Endometrial microvascular endothelial cells (primary cell): ENCODE data around the gene GATA2. TPM values are rescaled to one million over a fixed set of nuclear protein-coding genes. Genes with fewer than 3 reads are reported as not detected.

Experiments
- in situ Hi-C: cut with HindIII; loops from 2 replicates; pipeline ENCODE4 v1.10.0; 2017; ENCODE audit warnings: low sequenced_read_pairs, low pct_unique_long_range_greater_than_20kb; ENCODE audit errors: inconsistent ontology term
- total RNA-seq: library from RNA; depleted of rRNA; stranded (reverse); fragments of >200 nt; gene quantifications from one replicate; pipeline ENCODE4 v1.2.3, GENCODE V29; 2015; ENCODE audit errors: inconsistent ontology term

GATA2 gene
- 66.8 TPM for total RNA-seq

- in situ Hi-C loops, result loop anchor here (10.0 kb wide), 1 partner anchor 68 kb away; no protein-coding TSS in a partner anchor
Observed at GRCh38 chr3:128492671-128493569, at the start of gene GATA2. TSS of gene GATA2 (minus strand) at chr3:128493201. CDS start at chr3:128487031, 6,170 bp downstream.

GRCh38 chr3:128541246-128541645, 48.2 kb upstream of the GATA2 start:
- in situ Hi-C loops, result no loop called here

GRCh38 chr3:128539376-128539775, 46.4 kb upstream of the GATA2 start:
- in situ Hi-C loops, result no loop called here

- in situ Hi-C loops, result no loop called here
Observed at GRCh38 chr3:128537091-128537703, 44.2 kb upstream of the GATA2 start.

- in situ Hi-C loops, result no loop called here
Observed at GRCh38 chr3:128532012-128532983, 39.3 kb upstream of the GATA2 start.

- in situ Hi-C loops, result no loop called here
Observed at GRCh38 chr3:128524374-128525299, 31.6 kb upstream of the GATA2 start.

GRCh38 chr3:128523591-128523990, 30.6 kb upstream of the GATA2 start:
- in situ Hi-C loops, result no loop called here

GRCh38 chr3:128521715-128522114, 28.7 kb upstream of the GATA2 start:
- in situ Hi-C loops, result no loop called here

- in situ Hi-C loops, result no loop called here
Observed at GRCh38 chr3:128518587-128519490, 25.8 kb upstream of the GATA2 start.

- in situ Hi-C loops, result no loop called here
Observed at GRCh38 chr3:128517648-128518047, 24.6 kb upstream of the GATA2 start.

GRCh38 chr3:128515967-128516366, 23.0 kb upstream of the GATA2 start:
- in situ Hi-C loops, result no loop called here

GRCh38 chr3:128508852-128509251, 15.9 kb upstream of the GATA2 start:
- in situ Hi-C loops, result no loop called here

GRCh38 chr3:128506754-128507153, 13.8 kb upstream of the GATA2 start:
- in situ Hi-C loops, result no loop called here

- in situ Hi-C loops, result no loop called here
Observed at GRCh38 chr3:128505771-128506170, 12.8 kb upstream of the GATA2 start.

- in situ Hi-C loops, result no loop called here
Observed at GRCh38 chr3:128504963-128505730, 12.1 kb upstream of the GATA2 start.

GRCh38 chr3:128504533-128504915, 11.5 kb upstream of the GATA2 start:
- in situ Hi-C loops, result no loop called here
